Measurements from ENCODE around the gene CRIM1.

DNA sequence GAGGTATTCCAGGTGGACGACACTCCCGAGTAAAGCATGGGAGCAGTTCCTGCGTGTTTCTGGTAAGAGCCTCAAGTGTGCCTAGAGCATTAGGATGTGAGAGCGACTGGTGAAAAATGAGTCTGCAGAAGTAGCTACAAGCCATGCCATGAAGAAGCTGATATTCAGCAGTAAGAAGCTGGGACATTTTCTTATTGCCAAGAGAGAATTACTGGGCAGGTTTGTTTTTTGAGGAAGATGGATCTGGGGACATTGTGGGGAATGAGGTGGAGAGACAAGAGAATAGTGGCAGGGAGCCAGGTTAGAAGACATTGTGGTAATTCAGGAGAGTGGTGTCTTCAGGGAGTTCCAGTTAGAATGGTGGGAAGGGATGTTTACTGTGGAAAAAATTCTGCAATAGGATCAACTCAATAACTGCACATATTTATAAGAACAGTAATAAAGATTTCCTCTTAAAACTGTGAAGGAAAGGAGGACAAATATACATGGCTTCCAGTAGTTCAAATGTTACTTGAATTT is 38.2 kb downstream of the CRIM1 start:
- no peak for TF ChIP-seq CTCF (IDR thresholded peaks at IDR 0.05 in 8 of 11, conservative IDR thresholded peaks at IDR 0.05 in 3 of 11)
- no peak for TF ChIP-seq POLR2A (IDR thresholded peaks at IDR 0.05)

All from spleen (tissue), 7 donors.